MM.1S (cell line): ENCODE data around the gene ADNP.

Experiments
- EZH2 ChIP-seq: fragments of 300-600 bp; sonication (generic); optimal IDR thresholded peaks from 2 replicates; pipeline ENCODE3; 2017; ENCODE audit warnings: low read depth, mild to moderate bottlenecking, antibody characterized with exemption, low read length, mixed read lengths
- TF ChIP-seq, protein P1 (sequence below): fragments of 300-600 bp; sonication (generic); IDR thresholded peaks from 2 replicates; pipeline ENCODE4 v1.5.1; 2016; ENCODE audit warnings: antibody characterized with exemption, low read length, mixed read lengths

DNA sequence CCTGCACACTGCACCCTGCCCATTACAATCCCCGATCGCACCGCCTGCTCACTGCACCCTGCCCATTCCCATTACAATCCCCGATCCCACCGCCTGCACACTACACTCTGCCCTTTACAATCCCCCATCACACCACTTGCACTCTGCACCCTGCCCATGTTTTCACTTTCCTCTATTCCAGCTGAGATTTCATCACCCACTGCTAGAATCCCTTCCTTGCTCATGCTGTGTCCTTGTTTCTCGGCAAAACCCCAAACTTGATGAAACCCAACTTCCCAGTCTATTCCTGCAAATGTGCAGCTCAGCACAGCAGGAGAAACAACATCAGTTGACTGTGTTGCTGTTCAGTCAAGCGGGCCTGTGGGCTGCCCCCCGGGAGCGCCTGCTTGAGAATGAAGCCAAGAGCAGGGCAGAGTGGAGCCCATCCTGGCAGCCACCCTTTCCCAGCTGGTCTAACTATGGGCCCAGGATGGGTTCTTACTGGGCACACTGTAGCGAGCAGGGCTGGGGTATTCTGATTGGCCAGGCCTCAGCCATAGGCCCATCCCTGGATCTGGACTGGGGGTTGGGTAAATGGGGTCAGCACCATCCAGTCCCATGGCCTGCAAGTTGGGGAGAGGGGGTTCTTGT is 44.6 kb upstream of the ADNP start:
- TF ChIP-seq, protein P1, sequence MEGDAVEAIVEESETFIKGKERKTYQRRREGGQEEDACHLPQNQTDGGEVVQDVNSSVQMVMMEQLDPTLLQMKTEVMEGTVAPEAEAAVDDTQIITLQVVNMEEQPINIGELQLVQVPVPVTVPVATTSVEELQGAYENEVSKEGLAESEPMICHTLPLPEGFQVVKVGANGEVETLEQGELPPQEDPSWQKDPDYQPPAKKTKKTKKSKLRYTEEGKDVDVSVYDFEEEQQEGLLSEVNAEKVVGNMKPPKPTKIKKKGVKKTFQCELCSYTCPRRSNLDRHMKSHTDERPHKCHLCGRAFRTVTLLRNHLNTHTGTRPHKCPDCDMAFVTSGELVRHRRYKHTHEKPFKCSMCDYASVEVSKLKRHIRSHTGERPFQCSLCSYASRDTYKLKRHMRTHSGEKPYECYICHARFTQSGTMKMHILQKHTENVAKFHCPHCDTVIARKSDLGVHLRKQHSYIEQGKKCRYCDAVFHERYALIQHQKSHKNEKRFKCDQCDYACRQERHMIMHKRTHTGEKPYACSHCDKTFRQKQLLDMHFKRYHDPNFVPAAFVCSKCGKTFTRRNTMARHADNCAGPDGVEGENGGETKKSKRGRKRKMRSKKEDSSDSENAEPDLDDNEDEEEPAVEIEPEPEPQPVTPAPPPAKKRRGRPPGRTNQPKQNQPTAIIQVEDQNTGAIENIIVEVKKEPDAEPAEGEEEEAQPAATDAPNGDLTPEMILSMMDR = no peak
- TF ChIP-seq EZH2 = no peak
